Loucy (cell line): Measurements from ENCODE around the gene VASH2.
A peak's percentile ranks its signal among the peaks of the same experiment; 100 is the strongest.

Experiments used
- H2AFZ ChIP-seq: fragments of 200-600 bp; sonication (generic); 2 replicates; pipeline ENCODE4 v1.6.0; 2016; ENCODE audit warnings: antibody characterized with exemption, mild to moderate bottlenecking, low read length, moderate library complexity
- H3F3A ChIP-seq: fragments of 200-600 bp; 2 replicates; pipeline ENCODE4 v1.6.0; 2016; ENCODE audit warnings: antibody characterized with exemption, low read depth, mild to moderate bottlenecking
- H3K27me3 ChIP-seq: fragments of 200-600 bp; sonication (generic); 2 replicates; pipeline ENCODE4 v1.6.1; 2014; ENCODE audit warnings: low read length, mild to moderate bottlenecking; ENCODE audit not compliant: insufficient read depth, poor library complexity, severe bottlenecking
- H3K36me3 ChIP-seq: fragments of 200-600 bp; sonication (generic); 2 replicates; pipeline ENCODE4 v1.6.1; 2016; ENCODE audit warnings: low read length; ENCODE audit not compliant: insufficient read depth
- H3K4me1 ChIP-seq: fragments of 200-600 bp; sonication (generic); 2 replicates; pipeline ENCODE4 v1.5.1; 2014; ENCODE audit warnings: low read length, mild to moderate bottlenecking; ENCODE audit not compliant: insufficient read depth, poor library complexity, severe bottlenecking
- H3K4me2 ChIP-seq: fragments of 200-600 bp; sonication (generic); 2 replicates; pipeline ENCODE4 v1.6.0; 2014; ENCODE audit warnings: antibody characterized with exemption, low read length, low read depth, mild to moderate bottlenecking; ENCODE audit not compliant: poor library complexity, severe bottlenecking
- H3K4me3 ChIP-seq: fragments of 200-600 bp; sonication (generic); 2 replicates; pipeline ENCODE4 v1.5.1; 2014; ENCODE audit warnings: low read length, mild to moderate bottlenecking, mixed read lengths; ENCODE audit not compliant: poor library complexity, severe bottlenecking
- H3K79me2 ChIP-seq: fragments of 200-600 bp; sonication (generic); 2 replicates; pipeline ENCODE4 v1.6.1; 2014; ENCODE audit warnings: low read length; ENCODE audit not compliant: insufficient read depth
- H3K9ac ChIP-seq: fragments of 200-600 bp; sonication (generic); 2 replicates; pipeline ENCODE4 v1.6.0; 2014; ENCODE audit warnings: mild to moderate bottlenecking, low read depth, low read length, moderate library complexity; ENCODE audit not compliant: poor library complexity, severe bottlenecking
- H3K9me2 ChIP-seq: fragments of 200-600 bp; sonication (generic); replicated peaks from 2 replicates; pipeline ENCODE4 v1.6.1; 2016; ENCODE audit warnings: low read depth, low read length, mixed read lengths
- H3K9me3 ChIP-seq: fragments of 200-600 bp; sonication (generic); 2 replicates; pipeline ENCODE4 v1.6.1; 2014; ENCODE audit warnings: mild to moderate bottlenecking, antibody characterized with exemption, low read length, low read depth; ENCODE audit not compliant: insufficient read depth
- H4K20me1 ChIP-seq: fragments of 200-600 bp; sonication (generic); 2 replicates; pipeline ENCODE4 v1.6.0; 2014; ENCODE audit warnings: antibody characterized with exemption, low read length, mild to moderate bottlenecking; ENCODE audit not compliant: insufficient read depth, poor library complexity, severe bottlenecking
- CTCF ChIP-seq: fragments of 200-600 bp; sonication (generic); conservative IDR thresholded peaks from 2 replicates; pipeline ENCODE4 v1.5.1; 2014; ENCODE audit warnings: mild to moderate bottlenecking, antibody characterized with exemption, low read length
- EZH2phosphoT487 ChIP-seq: fragments of 200-600 bp; IDR thresholded peaks from 2 replicates; pipeline ENCODE4 v1.6.1; 2018; ENCODE audit warnings: antibody characterized with exemption, mild to moderate bottlenecking, moderate library complexity, borderline replicate concordance

Gene VASH2

DNA sequence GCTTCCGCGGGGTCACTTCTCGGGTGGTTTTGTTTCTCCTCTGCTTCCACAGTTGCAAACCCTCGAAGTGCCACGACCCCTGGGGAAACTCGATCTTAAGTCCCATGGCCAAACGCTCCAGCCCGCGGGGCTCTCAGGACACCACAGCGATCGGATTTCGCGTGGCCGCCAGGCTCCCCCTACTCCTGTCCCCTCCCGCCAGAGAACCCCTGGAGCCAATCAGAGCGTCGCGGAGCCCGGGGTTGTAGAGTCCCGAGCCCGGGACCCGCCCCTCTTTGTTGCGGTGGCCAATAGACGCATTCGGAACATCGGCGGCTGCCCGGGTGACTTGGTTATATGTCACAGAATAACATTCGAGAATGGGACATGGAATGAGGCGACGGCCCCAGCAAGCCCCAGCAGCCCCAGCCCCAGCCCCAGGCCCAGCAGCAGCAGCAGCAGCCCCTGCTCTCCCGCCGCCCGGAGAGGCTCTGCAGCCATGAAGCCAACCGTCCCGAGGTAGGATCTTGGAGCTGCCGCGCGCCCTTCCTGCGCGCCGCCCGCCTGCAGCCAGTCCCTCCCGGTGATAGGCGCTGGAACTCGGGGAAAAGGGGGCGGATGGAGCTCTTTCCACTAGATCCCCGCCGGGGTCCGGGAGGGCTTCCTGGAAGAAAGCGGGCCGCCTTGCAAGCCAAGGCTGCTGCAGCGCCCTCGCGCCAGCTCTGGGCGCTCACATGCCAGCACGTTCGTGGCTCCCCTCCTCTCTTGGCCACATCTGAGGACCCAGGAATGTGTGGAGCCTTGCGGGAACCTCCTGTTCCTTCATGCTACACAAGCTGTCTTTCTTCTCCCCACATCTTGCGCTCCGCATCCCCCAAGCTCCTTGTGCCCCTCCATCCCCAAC lies at the start of gene VASH2:
Gene VASH2, plus strand, starts transcription at position 299 of the 883 bp plus-strand sequence. CDS start 1,002 bp downstream, outside the sequence.
- TF ChIP-seq CTCF = peak; percentile 16
- TF ChIP-seq EZH2phosphoT487 = no peak
- Histone ChIP-seq H2AFZ (peak within 1 kb of the TSS; percentile 91), H3F3A (no peaks in the 10 kb centered on the region), H3K9ac (peak within 1 kb of the TSS; percentile 82), H3K9me3 (no peaks in the 10 kb centered on the region), H3K27me3 (no peaks in the 10 kb centered on the region), H3K4me1 (peaks cover 28% of the 10 kb centered on the region), H3K36me3 (no peaks in the 10 kb centered on the region), H3K4me2 (peak within 1 kb of the TSS; percentile 97), H3K79me2 (peaks cover 7% of the 10 kb centered on the region; the same call in 1 of the 2 replicates), H3K4me3 (peak within 1 kb of the TSS; percentile 87), H3K9me2 (no peaks in the 10 kb centered on the region), H4K20me1 (no peaks in the 10 kb centered on the region)

DNA sequence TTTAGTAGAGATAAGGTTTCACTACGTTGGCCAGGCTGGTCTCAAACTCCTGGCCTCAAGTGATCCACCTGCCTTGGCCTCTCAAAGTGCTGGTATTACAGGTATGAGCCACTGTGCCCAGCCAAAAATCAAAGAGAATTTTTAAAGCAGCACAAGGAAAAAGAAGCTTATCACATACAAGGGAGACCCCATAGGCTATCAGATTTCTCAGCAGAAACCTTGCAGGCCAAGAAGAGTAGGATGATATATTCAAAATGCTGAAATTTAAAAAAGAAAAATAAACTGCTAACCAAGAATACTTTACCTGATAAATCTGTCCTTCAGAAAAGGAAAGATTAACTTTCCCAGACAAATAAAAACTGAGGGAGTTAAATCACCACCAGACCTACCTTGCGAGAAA lies 49.1 kb upstream of the VASH2 start:
- TF ChIP-seq EZH2phosphoT487 = no peak
- no peak for TF ChIP-seq CTCF
- Histone ChIP-seq H2AFZ (no peak overlapping the region), H4K20me1 (no peaks in the 10 kb centered on the region), H3K27me3 (no peaks in the 10 kb centered on the region), H3K9me3 (peaks cover 15% of the 10 kb centered on the region), H3K9ac (no peak overlapping the region), H3K9me2 (no peaks in the 10 kb centered on the region), H3F3A (no peaks in the 10 kb centered on the region), H3K36me3 (peaks cover 25% of the 10 kb centered on the region; the same call in 1 of the 2 replicates), H3K4me1 (peaks cover 3% of the 10 kb centered on the region), H3K4me2 (no peak overlapping the region), H3K79me2 (no peaks in the 10 kb centered on the region), H3K4me3 (no peak overlapping the region)

- no peak overlapping the region for H2AFZ ChIP-seq
- no peaks in the 10 kb centered on the region for H3K9me2 ChIP-seq
- H3K9ac ChIP-seq = no peak overlapping the region
- TF ChIP-seq CTCF = no peak
- no peak for TF ChIP-seq EZH2phosphoT487
- H3K79me2 ChIP-seq = no peaks in the 10 kb centered on the region
- H3K4me2 ChIP-seq = no peak overlapping the region
- H3K27me3 ChIP-seq = no peaks in the 10 kb centered on the region
- H3K36me3 ChIP-seq = peaks cover 23% of the 10 kb centered on the region; the same call in 1 of the 2 replicates
- H3K4me1 ChIP-seq = peaks cover 3% of the 10 kb centered on the region
- H3K9me3 ChIP-seq = peaks cover 15% of the 10 kb centered on the region
- no peak overlapping the region for H3K4me3 ChIP-seq
- H3F3A ChIP-seq = no peaks in the 10 kb centered on the region
- H4K20me1 ChIP-seq = no peaks in the 10 kb centered on the region
Observed at GRCh38 chr1:212902054-212902453, 48.3 kb upstream of the VASH2 start.
